Large intestine (tissue), 3 donors: Measurements from ENCODE around the gene NKTR. TPM values are rescaled to one million over a fixed set of nuclear protein-coding genes. Genes with fewer than 3 reads are reported as not detected.

Source experiments
- DNase-seq, 2 donors: peaks; one replicate each; pipeline versions ENCODE4 v3.0.0 to v3.0.0-alpha.2; 2013
- H3K27ac ChIP-seq: one replicate; pipeline ENCODE4 v1.5.1; 2013; ENCODE audit warnings: low read length
- H3K27me3 ChIP-seq: 2 replicates; pipeline ENCODE4 v1.6.1; 2013; ENCODE audit warnings: low read length; ENCODE audit not compliant: control insufficient read depth, insufficient read depth
- H3K36me3 ChIP-seq: 2 replicates; pipeline ENCODE4 v1.6.1; 2013; ENCODE audit warnings: low read length; ENCODE audit not compliant: control insufficient read depth, insufficient read depth
- H3K4me1 ChIP-seq: one replicate; pipeline ENCODE4 v1.6.1; 2013; ENCODE audit warnings: low read length; ENCODE audit not compliant: control insufficient read depth, insufficient read depth
- H3K4me3 ChIP-seq: one replicate; pipeline ENCODE4 v1.5.1; 2013; ENCODE audit warnings: low read length
- H3K9me3 ChIP-seq: one replicate; pipeline ENCODE4 v1.6.1; 2013; ENCODE audit warnings: mild to moderate bottlenecking, low read depth, low read length, moderate library complexity; ENCODE audit not compliant: control insufficient read depth
- WGBS: methylation state at CpG from one replicate; pipeline ENCODE4 v1.1.5; 2013; ENCODE audit warnings: low lambda C conversion rate; ENCODE audit not compliant: insufficient coverage; 5-methylcytosine and 5-hydroxymethylcytosine counted together
- polyA plus RNA-seq: library from polyadenylated mRNA; unstranded; fragments of 120-200 nt; gene quantifications from one replicate; pipeline ENCODE4 v1.2.1, GENCODE V29; 2013

The NKTR gene
- polyA plus RNA-seq, 1 donor: 138 TPM

DNA sequence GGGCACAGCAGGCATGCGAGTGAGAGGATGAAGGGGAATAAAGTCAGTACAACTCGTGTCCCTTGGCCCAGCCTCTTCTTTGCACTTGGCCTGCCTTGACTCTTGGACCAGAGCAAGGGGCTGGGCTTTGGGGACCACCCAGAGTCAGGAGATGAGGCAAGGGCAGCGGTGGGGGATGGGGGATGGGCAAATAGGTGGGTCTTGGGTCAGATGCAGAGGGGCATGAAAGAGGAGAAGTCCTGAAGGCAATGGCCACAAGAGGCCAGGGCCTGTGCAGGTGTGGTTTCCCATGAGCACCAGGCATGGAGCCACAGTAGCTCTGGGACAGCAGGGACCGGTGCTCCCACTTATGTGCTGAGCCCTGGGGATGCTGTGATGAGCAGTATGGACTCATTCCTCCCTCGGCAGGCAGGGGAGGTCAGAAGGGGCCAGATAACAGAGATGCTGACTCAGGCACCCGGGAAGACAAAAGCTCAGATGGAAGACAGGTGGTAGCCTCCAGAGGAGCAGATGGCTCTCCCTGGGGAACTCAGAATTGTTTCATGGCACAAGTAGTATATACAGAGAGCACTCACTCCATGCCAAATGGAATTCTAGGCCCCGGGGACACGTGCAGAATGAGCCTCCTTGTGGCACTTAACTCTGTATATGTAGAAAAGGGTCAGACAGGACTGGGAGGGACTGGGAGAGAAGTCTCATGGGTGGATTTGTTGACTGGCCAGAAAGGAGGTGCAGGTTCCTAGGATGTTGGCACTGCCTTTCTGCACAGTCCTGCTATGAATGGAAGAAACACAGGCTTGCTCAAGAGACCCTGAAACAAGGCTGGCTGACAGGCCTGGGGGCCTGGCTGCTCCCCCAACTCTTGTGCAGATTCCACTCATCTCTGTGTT, 67.3 kb downstream of the NKTR start:
- DNase-seq: no peak
- WGBS: 40% methylated on average over 1 of the region's 8 CpGs
- Histone ChIP-seq H3K36me3 (no peaks in the 10 kb centered on the region), H3K27ac (no peak overlapping the region), H3K4me1 (no peaks in the 10 kb centered on the region), H3K9me3 (no peaks in the 10 kb centered on the region), H3K4me3 (no peak overlapping the region), H3K27me3 (peaks cover 6% of the 10 kb centered on the region)

- H3K4me3 ChIP-seq: no peak overlapping the region
- no peak for DNase-seq
- H3K4me1 ChIP-seq: no peaks in the 10 kb centered on the region
- H3K9me3 ChIP-seq: no peaks in the 10 kb centered on the region
- no CpG with 5 or more reads among the region's 2 CpGs for WGBS
- peaks cover 6% of the 10 kb centered on the region for H3K27me3 ChIP-seq
- H3K36me3 ChIP-seq: no peaks in the 10 kb centered on the region
- no peak overlapping the region for H3K27ac ChIP-seq
Observed at GRCh38 chr3:42668413-42668760, 67.9 kb downstream of the NKTR start.

DNA sequence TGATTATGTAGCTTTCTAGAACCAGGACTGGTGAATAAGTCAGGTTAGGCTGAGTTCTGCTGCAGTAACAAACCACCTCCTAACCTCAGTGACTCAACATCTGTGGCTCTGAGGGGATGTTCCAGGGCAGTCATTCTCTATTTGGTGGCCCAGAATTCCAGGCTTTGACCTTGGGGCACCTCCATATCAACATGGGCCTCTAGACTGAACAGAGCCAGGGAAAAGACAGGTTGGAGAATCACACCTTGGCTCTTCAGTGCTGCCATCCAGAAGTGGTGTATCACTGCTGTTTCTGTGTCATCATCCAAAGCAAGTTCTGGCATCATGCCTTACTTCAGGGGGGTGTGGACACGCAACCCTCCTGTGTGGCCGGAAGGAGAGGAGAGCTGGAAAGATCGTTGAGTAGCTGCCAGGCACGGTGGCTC, 68.3 kb downstream of the NKTR start:
- peaks cover 6% of the 10 kb centered on the region for H3K27me3 ChIP-seq
- H3K9me3 ChIP-seq: no peaks in the 10 kb centered on the region
- WGBS: no CpG with 5 or more reads among the region's 4 CpGs
- no peaks in the 10 kb centered on the region for H3K36me3 ChIP-seq
- H3K27ac ChIP-seq: no peak overlapping the region
- no peaks in the 10 kb centered on the region for H3K4me1 ChIP-seq
- no peak for DNase-seq
- no peak overlapping the region for H3K4me3 ChIP-seq

DNA sequence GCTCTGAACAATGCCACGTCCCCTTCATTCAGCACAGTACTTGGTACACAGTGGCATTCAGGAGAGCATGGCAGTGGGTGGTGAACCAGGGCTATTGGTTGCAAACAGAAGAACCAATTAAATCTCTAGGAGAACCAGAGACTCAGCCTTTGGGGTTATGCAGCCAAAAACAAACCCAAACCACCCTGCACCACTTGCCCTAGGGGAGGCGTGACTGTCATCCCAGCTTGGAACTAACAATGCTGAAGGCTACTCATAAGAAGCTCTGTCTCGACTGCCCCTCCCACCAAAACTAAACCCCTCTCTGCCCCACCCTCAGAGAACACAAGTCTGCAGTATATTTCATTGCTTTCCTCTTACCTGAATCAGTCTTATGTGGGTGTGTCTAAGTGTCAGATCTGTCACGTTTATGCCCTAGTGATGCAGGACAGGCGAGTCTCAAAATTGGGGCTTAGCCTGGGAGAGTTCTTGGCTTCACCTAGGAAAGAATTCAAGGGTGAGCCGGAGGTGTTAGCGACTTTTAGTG, 69.6 kb downstream of the NKTR start:
- WGBS: no CpG with 5 or more reads among the region's 7 CpGs
- no peak overlapping the region for H3K27ac ChIP-seq
- no peaks in the 10 kb centered on the region for H3K4me1 ChIP-seq
- H3K9me3 ChIP-seq: no peaks in the 10 kb centered on the region
- no peak for DNase-seq
- no peak overlapping the region for H3K4me3 ChIP-seq
- peaks cover 6% of the 10 kb centered on the region for H3K27me3 ChIP-seq
- H3K36me3 ChIP-seq: no peaks in the 10 kb centered on the region

- Histone ChIP-seq H3K9me3 (no peaks in the 10 kb centered on the region), H3K27me3 (peaks cover 6% of the 10 kb centered on the region), H3K27ac (no peak overlapping the region), H3K36me3 (no peaks in the 10 kb centered on the region), H3K4me1 (no peaks in the 10 kb centered on the region), H3K4me3 (no peak overlapping the region)
- no CpG with 5 or more reads among the region's 1 CpG for WGBS
- no peak for DNase-seq
Observed at GRCh38 chr3:42670670-42671069, 70.2 kb downstream of the NKTR start.

DNA sequence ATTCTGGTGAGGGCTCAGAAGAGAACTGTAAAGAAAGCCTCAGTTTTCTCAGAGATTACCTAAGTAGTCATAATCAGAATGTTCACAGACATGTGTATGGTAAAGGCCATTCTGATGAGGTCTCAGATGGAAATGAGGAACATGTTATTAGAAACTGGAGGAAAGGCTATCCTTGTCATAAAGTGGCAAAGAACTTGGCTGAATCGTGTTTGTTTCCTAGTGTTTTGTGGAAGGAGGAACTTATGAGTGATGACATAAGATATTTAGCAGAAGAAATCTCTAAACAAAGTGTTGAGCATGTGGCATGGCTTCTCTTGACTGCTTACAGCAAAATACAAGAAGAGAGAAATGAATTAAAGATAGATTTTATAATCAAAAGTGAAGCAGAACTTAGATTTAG, 72.0 kb downstream of the NKTR start:
- no peak overlapping the region for H3K4me3 ChIP-seq
- DNase-seq: no peak
- H3K27me3 ChIP-seq: peaks cover 6% of the 10 kb centered on the region
- H3K36me3 ChIP-seq: no peaks in the 10 kb centered on the region
- H3K4me1 ChIP-seq: no peaks in the 10 kb centered on the region
- H3K9me3 ChIP-seq: no peaks in the 10 kb centered on the region
- H3K27ac ChIP-seq: no peak overlapping the region
- WGBS: no CpG with 5 or more reads among the region's 1 CpG

DNA sequence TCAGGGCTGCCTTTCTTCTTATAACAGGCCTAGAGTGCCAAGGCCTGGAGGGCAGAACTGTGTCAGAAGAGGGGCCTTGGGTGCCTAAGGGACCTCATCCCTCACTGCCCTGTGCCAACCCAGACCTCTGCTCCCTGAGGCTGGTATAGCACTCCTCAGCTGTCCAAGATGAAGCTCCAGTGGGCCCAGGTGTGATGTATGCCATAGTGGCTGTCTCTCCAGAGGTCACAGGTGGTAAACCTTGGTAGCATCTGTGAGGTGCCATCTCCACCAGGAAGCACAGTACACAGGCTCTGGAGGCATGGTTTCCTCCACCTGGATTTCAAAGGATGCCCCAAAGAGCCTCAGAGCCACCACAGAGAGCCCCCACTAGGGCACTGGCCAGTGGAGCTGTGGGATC, 72.6 kb downstream of the NKTR start:
- H3K9me3 ChIP-seq: no peaks in the 10 kb centered on the region
- no peaks in the 10 kb centered on the region for H3K36me3 ChIP-seq
- H3K27ac ChIP-seq: no peak overlapping the region
- no peak overlapping the region for H3K4me3 ChIP-seq
- no peaks in the 10 kb centered on the region for H3K4me1 ChIP-seq
- H3K27me3 ChIP-seq: peaks cover 6% of the 10 kb centered on the region
- no peak for DNase-seq

GRCh38 chr3:42674146-42674545, 73.7 kb downstream of the NKTR start:
- Histone ChIP-seq H3K4me1 (no peaks in the 10 kb centered on the region), H3K27ac (no peak overlapping the region), H3K27me3 (peaks cover 3% of the 10 kb centered on the region), H3K36me3 (no peaks in the 10 kb centered on the region), H3K4me3 (no peak overlapping the region), H3K9me3 (no peaks in the 10 kb centered on the region)
- WGBS: no CpG with 5 or more reads among the region's 3 CpGs
- no peak for DNase-seq

- peaks cover 7% of the 10 kb centered on the region for H3K27me3 ChIP-seq
- H3K4me3 ChIP-seq: no peak overlapping the region
- H3K27ac ChIP-seq: no peak overlapping the region
- WGBS: 100% methylated on average over 1 of the region's 2 CpGs
- no peaks in the 10 kb centered on the region for H3K36me3 ChIP-seq
- DNase-seq: no peak
- H3K9me3 ChIP-seq: no peaks in the 10 kb centered on the region
- H3K4me1 ChIP-seq: no peaks in the 10 kb centered on the region
Observed at GRCh38 chr3:42675909-42676308, 75.4 kb downstream of the NKTR start.

DNA sequence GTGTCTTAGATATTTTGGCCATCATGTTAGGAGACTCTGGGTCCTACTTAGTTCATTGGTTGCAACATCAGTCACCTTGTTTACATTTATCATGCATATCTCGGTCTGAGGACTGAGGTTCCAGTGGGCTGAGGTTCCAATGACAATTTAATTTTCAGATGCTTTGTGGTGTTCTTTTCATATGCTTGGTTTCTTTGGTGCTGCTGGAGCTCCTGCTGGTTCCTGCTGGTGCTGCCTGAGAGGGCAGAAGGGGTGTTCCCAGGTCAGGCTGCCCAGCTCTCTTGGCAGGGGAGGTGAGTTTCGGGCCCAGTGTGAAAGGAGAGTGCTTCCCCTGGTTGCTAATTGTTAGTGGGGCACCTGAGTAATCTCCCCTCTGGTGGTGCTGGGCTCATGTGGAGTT, 78.0 kb downstream of the NKTR start:
- no peaks in the 10 kb centered on the region for H3K36me3 ChIP-seq
- no CpG with 5 or more reads among the region's 2 CpGs for WGBS
- DNase-seq: no peak
- no peak overlapping the region for H3K4me3 ChIP-seq
- H3K4me1 ChIP-seq: no peaks in the 10 kb centered on the region
- no peaks in the 10 kb centered on the region for H3K9me3 ChIP-seq
- peaks cover 14% of the 10 kb centered on the region for H3K27me3 ChIP-seq
- no peak overlapping the region for H3K27ac ChIP-seq

DNA sequence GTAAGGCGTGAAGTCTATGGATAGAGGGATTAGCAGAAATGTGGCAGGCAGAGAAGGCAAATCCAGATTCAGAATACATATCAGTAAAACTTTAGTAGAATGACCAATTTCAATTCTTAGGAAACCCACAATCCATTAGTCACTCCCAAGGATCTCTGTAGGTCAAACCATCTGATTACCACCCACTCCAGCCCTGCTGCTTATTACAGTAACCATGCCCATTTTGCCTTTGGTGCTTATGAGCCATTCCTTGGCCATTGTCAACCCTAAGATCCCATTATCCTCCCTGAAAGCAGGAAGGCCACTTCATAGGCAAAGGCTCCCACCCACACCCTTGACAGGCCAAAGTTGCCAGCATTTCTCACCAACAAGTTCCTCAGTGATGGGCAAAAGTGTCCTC, 79.8 kb downstream of the NKTR start:
- Histone ChIP-seq H3K27me3 (peaks cover 24% of the 10 kb centered on the region), H3K4me1 (no peaks in the 10 kb centered on the region), H3K4me3 (no peak overlapping the region), H3K27ac (no peak overlapping the region), H3K36me3 (no peaks in the 10 kb centered on the region), H3K9me3 (no peaks in the 10 kb centered on the region)
- no peak for DNase-seq
- WGBS: no CpG with 5 or more reads among the region's 1 CpG
